Glutamatergic neuron (in vitro differentiated cells): ENCODE data around the gene FAM184B. TPM values are rescaled to one million over a fixed set of nuclear protein-coding genes. Genes with fewer than 3 reads are reported as not detected.

Experiments
- DNase-seq: peaks from one replicate; pipeline ENCODE4 v3.0.0; 2022
- H3K27ac Mint-ChIP-seq: one replicate; pipeline ENCODE4 v1.8.0; 2020; ENCODE audit warnings: mild to moderate bottlenecking, mixed read lengths, inconsistent platforms; ENCODE audit not compliant: unreplicated experiment
- H3K27me3 Mint-ChIP-seq: one replicate; pipeline ENCODE4 v1.8.0; 2020; ENCODE audit warnings: mild to moderate bottlenecking, moderate library complexity, mixed read lengths, inconsistent platforms; ENCODE audit not compliant: unreplicated experiment
- H3K36me3 Mint-ChIP-seq: one replicate; pipeline ENCODE4 v1.8.0; 2020; ENCODE audit warnings: mild to moderate bottlenecking, mixed read lengths, inconsistent platforms; ENCODE audit not compliant: unreplicated experiment
- H3K4me1 Mint-ChIP-seq: one replicate; pipeline ENCODE4 v1.8.0; 2020; ENCODE audit warnings: mild to moderate bottlenecking, low read depth, mixed read lengths, inconsistent platforms; ENCODE audit not compliant: unreplicated experiment
- H3K4me3 Mint-ChIP-seq: one replicate; pipeline ENCODE4 v1.8.0; 2020; ENCODE audit warnings: mild to moderate bottlenecking, mixed read lengths, inconsistent platforms; ENCODE audit not compliant: unreplicated experiment
- H3K9me3 Mint-ChIP-seq: one replicate; pipeline ENCODE4 v1.8.0; 2020; ENCODE audit warnings: mild to moderate bottlenecking, moderate library complexity, mixed read lengths, inconsistent platforms; ENCODE audit not compliant: unreplicated experiment
- total RNA-seq: library from RNA; stranded (reverse); fragmentation: NEBNext Ultra II Directional; extraction: Animal tissue kit (Norgen Biotek cat#: 25700); gene quantifications from one replicate; pipeline ENCODE4 v1.2.1, GENCODE V29; 2021; ENCODE audit not compliant: unreplicated experiment
- TF ChIP-seq, protein P1 (sequence below): fragments of 200-600 bp; sonication (generic); IDR thresholded peaks from one replicate; pipeline ENCODE4 v1.5.0; 2021; ENCODE audit not compliant: partially characterized antibody, unreplicated experiment

Gene FAM184B
- total RNA-seq, 1 donor from 2014 or later: not detected

DNA sequence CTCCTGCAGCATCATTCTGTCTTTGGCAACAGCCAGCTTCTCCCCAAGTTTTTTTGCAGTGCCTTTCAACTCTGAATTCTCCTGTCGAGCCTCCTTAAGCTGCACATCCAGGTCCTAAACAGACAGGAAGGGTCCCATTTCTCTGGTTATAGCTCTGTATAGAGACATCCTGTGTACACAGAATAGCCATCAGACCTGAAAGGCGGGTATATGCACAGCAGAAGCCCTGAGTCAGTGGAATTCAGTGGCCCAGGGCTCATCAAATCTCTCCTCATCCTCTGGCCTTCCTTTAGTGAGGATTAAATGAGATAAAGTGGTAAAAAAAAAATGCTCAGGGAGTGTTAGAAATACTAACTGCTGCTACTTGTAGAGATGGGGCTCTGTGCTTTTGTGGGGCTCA, 73.8 kb downstream of the FAM184B start:
- peaks cover 2% of the 10 kb centered on the region for H3K27me3 Mint-ChIP-seq
- H3K4me3 Mint-ChIP-seq: no peak overlapping the region
- DNase-seq: no peak
- H3K4me1 Mint-ChIP-seq: no peaks in the 10 kb centered on the region
- no peaks in the 10 kb centered on the region for H3K9me3 Mint-ChIP-seq
- no peaks in the 10 kb centered on the region for H3K36me3 Mint-ChIP-seq
- H3K27ac Mint-ChIP-seq: no peak overlapping the region
- TF ChIP-seq, protein P1, sequence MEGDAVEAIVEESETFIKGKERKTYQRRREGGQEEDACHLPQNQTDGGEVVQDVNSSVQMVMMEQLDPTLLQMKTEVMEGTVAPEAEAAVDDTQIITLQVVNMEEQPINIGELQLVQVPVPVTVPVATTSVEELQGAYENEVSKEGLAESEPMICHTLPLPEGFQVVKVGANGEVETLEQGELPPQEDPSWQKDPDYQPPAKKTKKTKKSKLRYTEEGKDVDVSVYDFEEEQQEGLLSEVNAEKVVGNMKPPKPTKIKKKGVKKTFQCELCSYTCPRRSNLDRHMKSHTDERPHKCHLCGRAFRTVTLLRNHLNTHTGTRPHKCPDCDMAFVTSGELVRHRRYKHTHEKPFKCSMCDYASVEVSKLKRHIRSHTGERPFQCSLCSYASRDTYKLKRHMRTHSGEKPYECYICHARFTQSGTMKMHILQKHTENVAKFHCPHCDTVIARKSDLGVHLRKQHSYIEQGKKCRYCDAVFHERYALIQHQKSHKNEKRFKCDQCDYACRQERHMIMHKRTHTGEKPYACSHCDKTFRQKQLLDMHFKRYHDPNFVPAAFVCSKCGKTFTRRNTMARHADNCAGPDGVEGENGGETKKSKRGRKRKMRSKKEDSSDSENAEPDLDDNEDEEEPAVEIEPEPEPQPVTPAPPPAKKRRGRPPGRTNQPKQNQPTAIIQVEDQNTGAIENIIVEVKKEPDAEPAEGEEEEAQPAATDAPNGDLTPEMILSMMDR: no peak

DNA sequence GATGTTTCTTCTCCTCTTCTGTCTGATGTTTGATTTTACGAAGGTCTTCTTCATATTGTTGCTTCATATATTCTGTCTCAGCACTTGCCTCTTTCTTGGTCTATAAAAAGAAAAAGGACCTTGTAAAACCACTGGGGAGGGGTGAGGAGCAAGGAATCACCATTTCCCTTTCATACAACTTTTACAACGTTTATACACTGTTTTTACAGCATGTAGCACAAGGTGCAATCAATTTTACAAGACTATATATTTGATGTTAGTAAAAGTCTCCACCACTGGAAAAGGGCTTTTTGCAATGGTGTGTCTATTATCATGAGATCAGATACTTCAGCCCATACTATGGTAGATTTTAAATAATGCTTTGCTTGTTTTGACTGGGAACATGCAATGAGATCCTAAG, 76.3 kb downstream of the FAM184B start:
- H3K27me3 Mint-ChIP-seq: peaks cover 2% of the 10 kb centered on the region
- no peaks in the 10 kb centered on the region for H3K9me3 Mint-ChIP-seq
- H3K4me3 Mint-ChIP-seq: no peak overlapping the region
- no peak for DNase-seq
- no peaks in the 10 kb centered on the region for H3K4me1 Mint-ChIP-seq
- no peak overlapping the region for H3K27ac Mint-ChIP-seq
- H3K36me3 Mint-ChIP-seq: no peaks in the 10 kb centered on the region
- TF ChIP-seq, protein P1: no peak

DNA sequence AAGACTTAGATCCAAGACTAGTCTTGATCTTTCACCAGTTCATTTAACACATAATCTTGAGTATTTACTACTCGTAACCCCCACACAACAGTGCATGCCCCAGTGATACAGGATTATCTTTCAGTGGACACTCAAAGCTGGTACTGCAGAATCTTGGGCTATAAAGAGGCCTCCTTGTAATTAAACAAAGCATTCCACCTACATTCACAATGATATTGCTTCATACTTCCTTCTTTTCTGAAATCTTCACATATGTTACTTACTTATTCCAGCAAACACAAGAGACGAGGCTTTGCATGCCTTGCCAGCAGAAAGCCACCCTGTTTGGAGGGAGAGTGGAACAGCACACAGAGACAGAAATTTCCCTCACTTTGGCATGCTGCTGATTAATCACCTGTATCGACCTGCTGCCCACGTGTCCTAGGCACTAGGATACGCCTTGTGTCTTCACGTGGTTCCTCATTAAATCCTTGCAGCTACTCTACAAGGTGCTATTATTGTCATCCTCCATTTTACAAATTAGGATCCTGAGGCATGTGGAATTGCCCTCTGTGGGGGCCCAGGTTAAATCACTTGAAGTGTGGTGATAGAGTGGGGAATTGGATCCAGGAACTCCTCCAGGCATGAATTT, 77.3 kb downstream of the FAM184B start:
- no peaks in the 10 kb centered on the region for H3K4me1 Mint-ChIP-seq
- peaks cover 2% of the 10 kb centered on the region for H3K27me3 Mint-ChIP-seq
- no peak for DNase-seq
- H3K4me3 Mint-ChIP-seq: no peak overlapping the region
- H3K9me3 Mint-ChIP-seq: no peaks in the 10 kb centered on the region
- no peaks in the 10 kb centered on the region for H3K36me3 Mint-ChIP-seq
- H3K27ac Mint-ChIP-seq: no peak overlapping the region
- TF ChIP-seq, protein P1: no peak

DNA sequence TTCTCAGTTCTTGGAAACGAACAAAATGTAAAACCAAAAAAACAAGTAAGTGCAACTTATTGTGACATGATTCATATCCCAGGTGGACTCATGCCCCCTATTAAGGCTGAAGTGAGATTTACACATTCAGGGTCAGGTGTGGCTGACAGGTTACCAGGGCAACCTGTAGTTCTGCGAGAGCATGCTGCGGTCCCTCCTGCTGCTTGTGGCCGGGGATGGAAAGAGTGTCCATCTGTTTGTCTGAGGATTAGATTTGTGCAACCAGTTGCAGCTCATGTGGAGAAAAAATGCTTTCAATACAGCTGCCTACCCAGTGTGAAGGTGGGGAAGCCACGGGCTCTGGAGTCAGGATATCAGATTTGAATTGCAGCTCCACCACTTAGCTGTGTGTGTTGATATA, 78.8 kb downstream of the FAM184B start:
- Mint-ChIP-seq H3K36me3 (no peaks in the 10 kb centered on the region), H3K4me1 (no peaks in the 10 kb centered on the region), H3K9me3 (no peaks in the 10 kb centered on the region), H3K27ac (no peak overlapping the region), H3K27me3 (peaks cover 2% of the 10 kb centered on the region), H3K4me3 (no peak overlapping the region)
- no peak for DNase-seq
- TF ChIP-seq, protein P1: no peak

DNA sequence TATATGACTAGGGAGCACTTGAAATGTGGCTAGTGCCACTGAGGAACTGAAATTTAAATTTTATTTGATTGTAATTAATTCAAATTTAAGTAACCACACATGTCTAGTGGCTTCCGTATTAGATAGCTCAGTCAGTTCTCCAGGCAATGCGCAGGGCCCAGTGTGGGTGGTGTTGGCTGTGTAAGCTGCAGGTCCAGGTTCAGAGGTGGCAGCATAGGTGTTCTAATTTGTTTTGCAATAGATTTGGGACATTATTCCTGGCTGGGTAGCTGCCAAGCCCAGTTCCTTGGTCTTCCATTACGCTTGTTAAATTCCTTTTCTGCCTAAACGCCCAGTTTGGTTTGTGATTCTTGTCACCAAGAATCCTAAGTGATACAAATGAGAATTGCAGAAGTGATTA, 79.5 kb downstream of the FAM184B start:
- H3K4me1 Mint-ChIP-seq: no peaks in the 10 kb centered on the region
- TF ChIP-seq, protein P1: no peak
- H3K4me3 Mint-ChIP-seq: no peak overlapping the region
- DNase-seq: no peak
- H3K27ac Mint-ChIP-seq: no peak overlapping the region
- H3K27me3 Mint-ChIP-seq: peaks cover 2% of the 10 kb centered on the region
- no peaks in the 10 kb centered on the region for H3K36me3 Mint-ChIP-seq
- no peaks in the 10 kb centered on the region for H3K9me3 Mint-ChIP-seq
